ENCODE results near the gene REM1.

REM1 gene

DNA sequence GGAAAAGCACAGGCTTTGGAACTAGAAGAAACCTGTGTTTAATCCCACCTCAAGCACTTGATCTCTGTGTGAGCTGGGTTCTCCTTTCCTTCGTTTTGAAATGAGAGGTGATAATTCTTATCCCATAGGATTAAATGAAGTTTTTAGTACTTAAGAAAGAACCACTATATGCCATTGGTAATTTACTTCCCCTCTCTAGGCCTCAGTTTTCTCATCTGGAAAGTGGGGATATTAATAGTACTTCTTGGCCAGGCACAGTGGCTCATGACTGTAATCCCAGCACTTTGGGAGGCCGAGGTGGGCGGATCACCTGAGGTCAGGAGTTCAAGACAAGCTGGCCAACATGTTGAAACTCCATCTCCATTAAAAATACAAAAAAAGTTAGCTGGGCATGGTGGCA, 14.1 kb downstream of the REM1 start:
- no peak for DNase-seq (ENCODE audit: low read depth)
- H3K4me3 ChIP-seq (ENCODE audit: low read length): no peak overlapping the region
- TF ChIP-seq, protein P1, sequence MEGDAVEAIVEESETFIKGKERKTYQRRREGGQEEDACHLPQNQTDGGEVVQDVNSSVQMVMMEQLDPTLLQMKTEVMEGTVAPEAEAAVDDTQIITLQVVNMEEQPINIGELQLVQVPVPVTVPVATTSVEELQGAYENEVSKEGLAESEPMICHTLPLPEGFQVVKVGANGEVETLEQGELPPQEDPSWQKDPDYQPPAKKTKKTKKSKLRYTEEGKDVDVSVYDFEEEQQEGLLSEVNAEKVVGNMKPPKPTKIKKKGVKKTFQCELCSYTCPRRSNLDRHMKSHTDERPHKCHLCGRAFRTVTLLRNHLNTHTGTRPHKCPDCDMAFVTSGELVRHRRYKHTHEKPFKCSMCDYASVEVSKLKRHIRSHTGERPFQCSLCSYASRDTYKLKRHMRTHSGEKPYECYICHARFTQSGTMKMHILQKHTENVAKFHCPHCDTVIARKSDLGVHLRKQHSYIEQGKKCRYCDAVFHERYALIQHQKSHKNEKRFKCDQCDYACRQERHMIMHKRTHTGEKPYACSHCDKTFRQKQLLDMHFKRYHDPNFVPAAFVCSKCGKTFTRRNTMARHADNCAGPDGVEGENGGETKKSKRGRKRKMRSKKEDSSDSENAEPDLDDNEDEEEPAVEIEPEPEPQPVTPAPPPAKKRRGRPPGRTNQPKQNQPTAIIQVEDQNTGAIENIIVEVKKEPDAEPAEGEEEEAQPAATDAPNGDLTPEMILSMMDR (IDR thresholded peaks at IDR 0.05; ENCODE audit: insufficient read depth, low read depth, low read length, missing control alignments): no peak

DNA sequence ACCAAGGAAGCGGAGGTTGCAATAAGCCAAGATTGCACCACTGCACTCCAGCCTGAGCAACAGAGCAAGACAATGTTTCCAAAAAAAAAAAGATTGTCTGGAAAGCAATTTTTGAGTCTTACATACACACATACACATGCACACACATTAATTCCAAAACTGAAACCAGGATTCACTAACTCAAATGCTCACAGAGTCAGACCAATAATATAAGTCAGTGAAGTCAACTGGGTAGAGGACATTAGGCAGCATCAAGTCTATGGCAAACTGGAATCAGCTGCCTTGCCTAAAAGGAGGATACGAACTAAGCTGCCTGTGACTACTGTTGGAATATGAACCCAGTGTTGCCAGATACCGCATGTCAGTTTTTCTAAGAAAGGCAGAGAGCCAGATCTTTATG, 15.7 kb downstream of the REM1 start:
- TF ChIP-seq, protein P1 (IDR thresholded peaks at IDR 0.05; ENCODE audit: insufficient read depth, low read depth, low read length, missing control alignments): no peak
- H3K4me3 ChIP-seq (ENCODE audit: low read length): no peak overlapping the region
- DNase-seq (ENCODE audit: low read depth): no peak

DNA sequence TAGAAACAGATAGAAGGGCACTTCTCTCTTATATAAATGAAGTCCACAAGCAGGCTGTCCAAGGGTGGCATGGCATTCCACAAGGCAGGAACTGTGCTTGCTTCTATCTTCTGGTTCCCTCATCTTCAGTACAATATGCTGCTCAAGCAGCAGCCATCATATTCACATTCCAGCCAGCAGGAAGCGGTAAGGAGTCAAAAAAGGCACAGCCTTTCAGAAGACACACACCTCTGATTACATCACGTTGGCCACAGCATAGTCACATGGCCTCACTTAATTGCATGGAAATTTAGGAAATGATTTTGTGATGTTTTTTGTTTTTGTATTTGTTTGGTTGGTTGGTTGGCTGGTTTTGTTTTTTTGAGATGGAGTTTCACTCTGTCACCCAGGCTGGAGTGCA, 19.0 kb downstream of the REM1 start:
- no peak overlapping the region for H3K4me3 ChIP-seq (ENCODE audit: low read length)
- TF ChIP-seq, protein P1 (IDR thresholded peaks at IDR 0.05; ENCODE audit: insufficient read depth, low read depth, low read length, missing control alignments): peak; percentile 46
- DNase-seq (ENCODE audit: low read depth): peak; percentile 59

DNA sequence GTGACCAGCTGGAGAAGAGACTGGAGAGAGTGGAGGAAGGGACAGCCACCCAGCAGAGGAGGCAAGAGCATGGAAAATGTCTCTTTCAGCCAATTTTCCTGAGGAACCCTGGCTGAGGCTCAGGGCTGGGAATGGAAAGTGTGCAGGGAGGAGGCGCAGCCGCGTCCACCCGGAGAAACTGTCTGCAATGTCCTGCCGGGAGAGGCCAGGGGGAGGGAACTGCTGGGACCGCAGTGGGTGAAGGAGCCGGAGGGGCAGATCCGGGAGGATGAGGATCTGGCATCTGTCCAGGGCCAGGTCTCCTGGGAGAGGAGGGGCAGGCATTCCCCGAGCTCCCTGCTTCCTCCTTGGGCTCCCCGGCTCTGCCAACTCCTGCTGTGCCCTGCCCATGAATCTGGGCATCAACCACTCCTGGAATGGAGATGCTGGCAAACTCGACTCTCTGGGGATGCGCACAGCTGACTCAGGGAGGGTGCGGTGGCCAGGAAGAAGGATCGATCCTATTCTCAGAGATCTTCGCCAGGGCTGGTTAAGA, 21.7 kb downstream of the REM1 start:
- TF ChIP-seq, protein P1 (IDR thresholded peaks at IDR 0.05; ENCODE audit: insufficient read depth, low read depth, low read length, missing control alignments): no peak
- H3K4me3 ChIP-seq (ENCODE audit: low read length): no peak overlapping the region
- no peak for DNase-seq (ENCODE audit: low read depth)

DNA sequence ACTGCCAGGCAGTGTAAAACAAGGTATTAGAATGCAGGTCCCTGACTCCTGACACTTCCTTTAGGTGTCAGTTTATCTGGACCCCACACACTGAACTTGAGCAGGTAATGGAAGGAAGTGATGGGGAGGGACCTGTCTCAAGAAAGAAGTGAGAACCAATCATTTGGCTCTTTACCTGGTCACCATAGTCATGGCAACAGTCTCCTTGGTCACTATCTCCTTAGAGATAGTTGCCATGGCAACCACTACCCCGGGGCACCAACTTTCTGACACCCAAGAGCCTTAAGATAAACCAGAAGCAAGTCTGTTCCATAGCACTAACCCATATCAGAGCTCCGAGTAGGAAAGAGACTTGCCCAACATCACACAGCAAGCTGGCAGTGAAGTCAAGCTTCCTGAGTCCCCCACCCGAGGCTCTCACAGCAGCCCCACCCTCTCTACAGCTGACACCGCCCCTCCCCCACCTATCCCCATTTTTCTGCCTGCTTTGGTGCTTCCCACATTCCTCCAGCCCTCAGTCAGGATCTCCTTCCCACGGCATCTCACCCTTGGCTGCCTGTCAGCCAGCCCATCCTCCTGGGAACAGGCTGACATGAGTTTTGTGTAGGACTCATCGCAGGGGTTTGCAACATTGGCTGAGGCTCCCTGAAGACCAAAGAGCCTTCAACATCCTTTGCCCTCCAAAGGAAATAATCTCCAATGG, 22.9 kb downstream of the REM1 start:
- TF ChIP-seq, protein P1 (IDR thresholded peaks at IDR 0.05; ENCODE audit: insufficient read depth, low read depth, low read length, missing control alignments): no peak
- H3K4me3 ChIP-seq (ENCODE audit: low read length): no peak overlapping the region
- DNase-seq (ENCODE audit: low read depth): no peak

DNA sequence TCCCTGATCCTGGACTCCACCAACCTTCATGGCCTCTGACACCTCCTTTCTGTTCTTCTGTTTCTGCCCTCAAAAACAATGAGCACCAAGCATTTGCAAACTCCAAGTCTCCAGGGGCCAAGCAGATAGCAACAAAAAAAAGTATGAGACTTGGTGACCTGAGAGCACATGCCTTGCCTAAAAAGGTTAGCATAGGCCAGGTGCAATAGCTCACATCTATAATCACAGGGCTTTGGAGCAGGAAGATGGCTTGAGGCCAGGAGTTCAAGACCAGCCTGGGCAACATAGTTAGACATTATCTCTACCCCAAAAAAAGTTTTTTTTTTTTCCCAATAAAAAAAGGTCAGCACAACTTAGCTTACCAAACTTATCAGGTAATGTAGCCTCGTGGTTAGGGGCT, 25.4 kb downstream of the REM1 start:
- DNase-seq (ENCODE audit: low read depth): no peak
- no peak overlapping the region for H3K4me3 ChIP-seq (ENCODE audit: low read length)
- TF ChIP-seq, protein P1 (IDR thresholded peaks at IDR 0.05; ENCODE audit: insufficient read depth, low read depth, low read length, missing control alignments): no peak

Measured in epithelial cell of esophagus (primary cell).